ENCODE results near the gene BZW1.

- no peak for TF ChIP-seq CTCF (IDR thresholded peaks at IDR 0.05)
- TF ChIP-seq POLR2AphosphoS5 (IDR thresholded peaks at IDR 0.05): no peak
- no peak for TF ChIP-seq POLR2A (IDR thresholded peaks at IDR 0.05)
Measured at GRCh38 chr2:200762127-200762526, 49.6 kb upstream of the BZW1 start.
